ENCODE data around the gene BOLA3. TPM values are rescaled to one million over a fixed set of nuclear protein-coding genes. Genes with fewer than 3 reads are reported as not detected.

BOLA3 gene
- total RNA-seq, 2 experiments from 2014 or later = 46.5 to 55.4 TPM

DNA sequence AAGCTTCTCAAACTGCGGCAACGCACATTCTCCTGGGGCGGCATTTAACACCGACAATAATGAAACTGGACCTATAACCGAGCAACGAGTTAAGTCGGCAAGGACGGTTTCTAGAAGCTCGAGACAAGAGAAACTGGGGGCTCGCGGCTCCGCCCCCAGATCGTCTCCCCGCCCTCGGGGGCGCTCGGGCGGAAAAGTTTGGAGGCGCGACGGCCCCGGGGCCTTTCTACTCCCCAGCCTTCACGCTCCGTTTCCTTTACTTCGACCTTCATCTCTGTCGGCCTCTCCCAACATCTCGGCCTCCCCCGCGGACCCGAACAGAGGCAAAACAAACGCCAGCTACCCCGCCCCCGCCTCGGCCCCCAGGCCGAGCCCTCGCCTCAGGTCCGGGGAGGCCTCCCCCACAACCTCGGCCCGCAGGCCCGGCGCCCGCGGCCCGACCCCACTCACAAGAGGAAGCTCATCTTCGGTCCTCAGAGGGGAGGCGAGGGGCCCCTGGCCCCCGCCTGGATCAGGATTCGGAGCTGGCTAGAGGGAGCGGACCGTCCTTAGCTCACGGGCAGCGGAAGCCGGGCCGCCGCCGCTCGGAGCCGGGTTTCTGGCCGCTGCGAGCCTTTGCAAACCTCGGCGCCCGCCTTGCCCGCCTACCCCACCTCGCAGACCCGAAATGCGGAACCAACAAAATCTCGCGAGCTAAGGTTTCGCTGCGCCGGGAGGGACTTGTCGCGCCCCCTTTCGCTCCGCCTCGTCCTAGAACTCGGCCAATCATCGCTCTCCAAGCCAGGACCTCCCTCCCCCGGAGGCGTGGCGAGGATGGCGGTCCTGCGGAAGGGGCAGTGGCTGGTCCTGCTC is 30.7 kb upstream of the BOLA3 start, which contains the start of gene MOB1A:
MOB1A (minus strand) TSS at position 669 of the 852 bp plus-strand sequence; CDS start at position 464, 205 bp downstream.
- peak; percentile 99 for DNase-seq
- CTCF ChIA-PET = interaction anchor here (0.5 to 7.2 kb wide), 28 partner anchors 9 to 662 kb away, joined by 3 to 100 read pairs (median 5); partner anchors contain the start of genes BOLA3, DUSP11, MTHFD2 and STAMBP
- H3K27me3 Mint-ChIP-seq = no peaks in the 10 kb centered on the region
- H3K4me3 Mint-ChIP-seq = peak within 1 kb of the TSS; percentile 87
- peaks cover 45% of the 10 kb centered on the region for H3K4me1 Mint-ChIP-seq
- H3K27ac Mint-ChIP-seq = peak within 1 kb of the TSS; percentile 89
- peaks cover 24% of the 10 kb centered on the region for H3K36me3 Mint-ChIP-seq (ENCODE audit: low read depth)
- no peaks in the 10 kb centered on the region for H3K9me3 Mint-ChIP-seq
- POLR2A ChIA-PET = interaction anchor here (0.6 to 10.8 kb wide), 40 partner anchors 8 to 782 kb away, joined by 3 to 262 read pairs (median 5); partner anchors contain the start of genes BOLA3, CCDC142, DGUOK and MRPL53

DNA sequence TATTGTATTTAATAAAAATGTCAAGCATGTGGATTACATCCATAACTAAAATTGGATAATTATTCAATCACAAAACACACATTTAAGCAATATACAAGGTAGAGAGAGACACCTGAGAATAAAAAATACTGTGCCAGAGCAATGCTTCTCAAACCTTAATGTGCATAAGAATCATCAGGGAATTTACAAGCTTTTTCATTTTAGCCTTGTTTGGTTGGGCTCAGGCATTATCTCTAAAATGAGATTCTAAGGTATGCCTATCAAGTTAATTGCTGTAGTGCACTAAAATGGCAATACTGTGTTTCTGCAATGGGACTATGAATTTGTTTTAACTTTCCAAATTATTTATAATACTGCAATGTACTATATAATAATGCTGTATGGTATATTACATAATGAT is 30.0 kb upstream of the BOLA3 start:
- DNase-seq = no peak
- Mint-ChIP-seq H3K4me3 (peak overlapping the region; percentile 87), H3K36me3 (ENCODE audit: low read depth) (peaks cover 27% of the 10 kb centered on the region), H3K9me3 (no peaks in the 10 kb centered on the region), H3K27me3 (no peaks in the 10 kb centered on the region), H3K27ac (peak overlapping the region; percentile 89), H3K4me1 (peaks cover 49% of the 10 kb centered on the region)
- POLR2A ChIA-PET = interaction anchor here (0.7 to 10.8 kb wide), 29 partner anchors 10 to 441 kb away, joined by 3 to 262 read pairs (median 8); partner anchors contain the start of genes BOLA3, DGUOK, MRPL53 and MTHFD2
- CTCF ChIA-PET = interaction anchor here (1.1 to 7.2 kb wide), 13 partner anchors 8 to 398 kb away, joined by 3 to 100 read pairs (median 6); partner anchors contain the start of genes BOLA3, DUSP11 and MTHFD2

DNA sequence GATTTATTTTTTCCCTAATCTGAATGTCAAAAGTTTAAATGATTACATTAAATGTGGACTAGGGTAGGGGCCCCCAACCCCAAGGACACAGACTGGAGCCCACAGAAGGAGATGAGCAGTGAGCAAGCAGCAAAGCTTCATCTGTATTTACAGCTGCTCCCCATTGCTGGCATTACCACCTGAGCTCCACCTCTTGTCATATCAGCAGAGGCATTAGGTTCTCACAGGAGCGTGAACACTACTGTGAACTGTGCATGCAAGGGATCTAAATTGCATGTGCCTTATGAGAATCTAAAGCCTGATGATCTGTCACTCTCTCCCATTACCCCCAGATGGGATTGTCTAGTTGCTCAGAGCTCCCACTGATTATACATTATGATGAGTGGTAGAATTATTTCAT is 27.2 kb upstream of the BOLA3 start:
- no peaks in the 10 kb centered on the region for H3K27me3 Mint-ChIP-seq
- H3K27ac Mint-ChIP-seq = no peak overlapping the region
- DNase-seq = no peak
- CTCF ChIA-PET = interaction anchor here (1.0 to 1.5 kb wide), 2 partner anchors 28 to 54 kb away, joined by 3 read pairs; no protein-coding TSS in a partner anchor
- no peak overlapping the region for H3K4me3 Mint-ChIP-seq
- H3K9me3 Mint-ChIP-seq = no peaks in the 10 kb centered on the region
- peaks cover 48% of the 10 kb centered on the region for H3K36me3 Mint-ChIP-seq (ENCODE audit: low read depth)
- peaks cover 47% of the 10 kb centered on the region for H3K4me1 Mint-ChIP-seq
- POLR2A ChIA-PET = interaction anchor here (1.0 to 1.2 kb wide), 2 partner anchors 12 to 24 kb away, joined by 3 to 4 read pairs; no protein-coding TSS in a partner anchor

DNA sequence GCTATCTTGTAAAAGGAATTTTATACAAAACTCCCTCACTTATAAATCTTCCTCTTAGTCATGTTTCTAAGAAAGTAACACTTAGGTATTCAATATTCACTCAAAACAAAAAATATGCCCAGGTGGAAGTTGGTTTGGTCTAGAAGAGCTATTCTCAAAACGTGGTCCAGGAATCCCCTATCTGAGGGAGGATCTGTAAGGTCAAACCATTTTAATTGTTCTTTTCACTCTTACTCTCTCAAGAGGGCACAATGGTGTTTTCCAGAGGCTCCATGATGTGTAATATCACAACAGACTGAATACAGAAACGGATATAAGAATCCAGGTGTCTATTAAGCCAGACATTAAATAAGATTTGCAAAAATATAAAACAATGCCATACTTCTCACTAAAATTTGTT is 21.0 kb upstream of the BOLA3 start:
- H3K27ac Mint-ChIP-seq = peak overlapping the region; percentile 5
- ChIA-PET POLR2A (interaction anchor here (1.0 to 4.5 kb wide), 6 partner anchors 10 to 39 kb away, joined by 4 to 37 read pairs (median 6); partner anchors contain the start of genes BOLA3, MOB1A and MTHFD2), CTCF (interaction anchor here (1.1 to 3.5 kb wide), 3 partner anchors 10 to 21 kb away, joined by 3 to 15 read pairs (median 6); partner anchors contain the start of genes BOLA3 and MOB1A)
- peaks cover 68% of the 10 kb centered on the region for H3K36me3 Mint-ChIP-seq (ENCODE audit: low read depth)
- H3K9me3 Mint-ChIP-seq = peaks cover 2% of the 10 kb centered on the region
- H3K27me3 Mint-ChIP-seq = no peaks in the 10 kb centered on the region
- peaks cover 19% of the 10 kb centered on the region for H3K4me1 Mint-ChIP-seq
- DNase-seq = no peak
- no peak overlapping the region for H3K4me3 Mint-ChIP-seq

DNA sequence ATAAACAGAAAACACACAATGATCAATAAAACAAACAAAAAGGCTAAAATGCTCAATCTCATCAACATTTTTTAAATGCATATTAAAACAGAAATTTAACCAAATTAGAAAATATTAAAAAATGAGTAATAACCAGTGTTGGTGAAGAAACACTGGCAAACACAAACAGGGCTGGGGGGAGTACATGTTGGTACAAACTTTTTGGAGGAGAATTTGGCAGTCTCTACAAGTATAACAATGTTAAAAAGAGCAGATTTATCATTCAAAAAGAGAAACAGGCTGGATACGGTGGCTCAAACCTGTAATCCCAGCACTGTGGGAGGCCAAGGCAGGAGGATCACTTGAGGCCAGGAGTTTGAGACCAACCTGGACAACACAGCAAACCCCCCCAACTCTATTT is 17.0 kb upstream of the BOLA3 start:
- Mint-ChIP-seq H3K4me1 (peaks cover 7% of the 10 kb centered on the region), H3K4me3 (no peak overlapping the region)
- no peak for DNase-seq

DNA sequence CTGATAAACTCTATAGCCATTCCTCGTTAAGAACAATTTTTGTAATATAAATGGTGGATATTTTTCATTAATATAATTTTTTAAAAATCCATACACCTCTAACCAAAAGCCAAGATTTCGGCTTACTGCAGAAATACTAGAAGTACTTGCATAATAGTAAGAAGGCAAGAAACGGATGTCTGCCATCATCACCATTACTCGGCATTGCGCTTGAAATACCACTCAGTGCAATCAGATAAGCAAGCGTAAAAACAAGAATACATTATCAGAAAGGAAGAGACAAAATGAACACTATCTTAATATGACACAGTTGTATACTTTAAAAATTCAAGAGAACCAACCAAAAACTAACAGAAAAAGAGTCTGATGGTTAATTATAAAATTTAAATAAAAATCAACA is 15.2 kb upstream of the BOLA3 start:
- H3K27ac Mint-ChIP-seq = no peak overlapping the region
- H3K9me3 Mint-ChIP-seq = peaks cover 2% of the 10 kb centered on the region
- no peak for DNase-seq
- H3K27me3 Mint-ChIP-seq = no peaks in the 10 kb centered on the region
- POLR2A ChIA-PET = interaction anchor here (1.4 to 1.7 kb wide), 3 partner anchors 12 to 42 kb away, joined by 3 to 13 read pairs (median 4); partner anchors contain the start of gene MOB1A
- peaks cover 71% of the 10 kb centered on the region for H3K36me3 Mint-ChIP-seq (ENCODE audit: low read depth)
- H3K4me3 Mint-ChIP-seq = no peak overlapping the region
- CTCF ChIA-PET = interaction anchor here (1.1 kb wide), 2 partner anchors 11 to 16 kb away, joined by 3 read pairs; partner anchors contain the start of gene BOLA3
- peaks cover 4% of the 10 kb centered on the region for H3K4me1 Mint-ChIP-seq

More for the DNA sequence above, 17.0 kb upstream of the BOLA3 start:
- H3K27ac Mint-ChIP-seq = no peak overlapping the region
- ChIA-PET POLR2A (interaction anchor here (1.7 kb wide), 1 partner anchor 13 kb away, joined by 13 read pairs; the partner anchor contains the start of gene MOB1A), CTCF (no interaction called here)
- H3K9me3 Mint-ChIP-seq = peaks cover 2% of the 10 kb centered on the region
- peaks cover 70% of the 10 kb centered on the region for H3K36me3 Mint-ChIP-seq (ENCODE audit: low read depth)
- no peaks in the 10 kb centered on the region for H3K27me3 Mint-ChIP-seq

DNA sequence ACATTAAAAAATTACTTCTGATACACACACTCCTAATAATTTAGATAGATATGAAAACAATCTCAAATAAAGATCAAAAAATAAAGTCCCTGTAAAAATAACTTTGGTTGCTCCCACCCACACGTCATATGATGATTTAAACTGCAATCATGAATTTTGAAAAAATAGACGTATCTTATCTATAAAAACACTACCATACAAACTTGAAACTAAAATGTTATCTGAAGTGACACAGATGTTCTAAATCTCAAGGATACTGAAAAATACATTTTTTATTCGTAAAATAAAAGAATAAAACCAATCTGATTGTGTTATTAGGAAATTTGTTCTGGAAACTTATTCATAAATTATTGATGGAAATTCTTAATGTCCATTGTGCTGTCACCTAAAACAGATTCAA is 8.1 kb upstream of the BOLA3 start:
- no peaks in the 10 kb centered on the region for H3K27me3 Mint-ChIP-seq
- H3K27ac Mint-ChIP-seq = no peak overlapping the region
- DNase-seq = no peak
- ChIA-PET POLR2A (interaction anchor here (1.9 to 2.6 kb wide), 2 partner anchors 23 to 42 kb away, joined by 5 to 13 read pairs; partner anchors contain the start of genes MOB1A and MTHFD2), CTCF (interaction anchor here (1.2 to 2.0 kb wide), 3 partner anchors 9 to 23 kb away, joined by 3 to 9 read pairs (median 6); partner anchors contain the start of gene MOB1A)
- no peak overlapping the region for H3K4me3 Mint-ChIP-seq
- H3K36me3 Mint-ChIP-seq (ENCODE audit: low read depth) = peaks cover 62% of the 10 kb centered on the region
- H3K4me1 Mint-ChIP-seq = peaks cover 7% of the 10 kb centered on the region
- no peaks in the 10 kb centered on the region for H3K9me3 Mint-ChIP-seq

DNA sequence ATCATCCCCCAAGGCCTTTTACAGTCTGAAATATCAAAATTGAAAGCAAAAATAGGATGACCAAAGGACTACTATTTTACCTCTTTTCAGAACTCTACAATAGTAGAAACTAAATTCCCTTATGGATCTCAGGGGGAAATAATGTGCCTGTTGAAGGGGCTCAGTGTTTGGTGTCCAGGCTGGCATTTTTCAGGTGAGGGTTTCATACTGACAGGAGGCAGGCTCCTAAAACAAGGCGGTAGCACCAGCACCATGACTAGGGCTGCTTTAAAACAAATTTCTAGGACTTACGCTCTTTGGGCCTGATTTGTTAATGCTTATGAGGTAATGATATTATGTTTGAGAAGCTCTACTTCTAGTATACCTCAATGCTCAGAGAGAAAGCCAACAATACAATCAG is 5.2 kb upstream of the BOLA3 start:
- CTCF ChIA-PET = interaction anchor here (1.2 to 6.7 kb wide), 4 partner anchors 11 to 328 kb away, joined by 3 to 127 read pairs (median 18); partner anchors contain the start of genes MOB1A and STAMBP
- Mint-ChIP-seq H3K27me3 (no peaks in the 10 kb centered on the region), H3K4me1 (peaks cover 10% of the 10 kb centered on the region), H3K4me3 (no peak overlapping the region), H3K9me3 (no peaks in the 10 kb centered on the region), H3K36me3 (ENCODE audit: low read depth) (peaks cover 46% of the 10 kb centered on the region), H3K27ac (no peak overlapping the region)
- POLR2A ChIA-PET = interaction anchor here (7.4 kb wide), 1 partner anchor 46 kb away, joined by 47 read pairs; the partner anchor contains the start of gene MTHFD2
- no peak for DNase-seq

DNA sequence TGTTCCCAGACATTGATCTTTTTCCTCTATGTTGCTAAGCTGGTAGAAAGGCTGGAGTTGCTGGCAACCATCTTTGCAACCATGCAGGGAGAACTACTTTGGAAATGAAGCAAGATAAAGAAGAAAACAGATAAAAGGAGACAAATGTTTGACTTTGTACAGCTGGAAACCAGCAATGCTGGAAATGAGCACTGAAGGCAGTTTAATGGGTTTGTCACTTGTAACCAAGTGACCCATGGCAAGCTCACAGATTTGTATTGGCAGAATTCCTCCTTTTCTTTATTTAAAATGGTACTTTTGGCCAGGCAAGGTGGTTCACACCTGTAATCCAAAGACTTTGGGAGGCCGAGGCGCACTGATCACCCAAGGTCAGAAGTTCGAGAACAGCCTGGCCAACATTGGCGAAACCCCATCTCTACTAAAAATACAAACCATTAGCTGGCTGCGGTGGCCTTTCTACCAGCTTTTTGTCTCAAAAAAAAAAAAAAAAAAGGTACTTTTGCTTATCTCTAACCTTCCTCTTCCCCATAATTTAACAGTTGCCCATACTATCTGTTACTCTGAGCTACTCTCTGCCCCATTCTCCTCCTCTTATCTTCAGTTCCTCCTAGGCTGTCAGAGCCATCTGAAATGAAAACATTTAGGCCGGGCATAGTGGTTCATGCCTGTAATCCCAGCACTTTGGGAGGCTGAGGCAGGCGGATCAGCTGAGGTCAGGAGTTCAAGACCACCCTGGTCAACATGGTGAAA is 2.0 kb upstream of the BOLA3 start:
- no peaks in the 10 kb centered on the region for H3K9me3 Mint-ChIP-seq
- H3K27ac Mint-ChIP-seq = no peak overlapping the region
- CTCF ChIA-PET = interaction anchor here (0.7 to 6.7 kb wide), 8 partner anchors 29 to 436 kb away, joined by 3 to 127 read pairs (median 3); partner anchors contain the start of genes MOB1A and STAMBP
- no peaks in the 10 kb centered on the region for H3K27me3 Mint-ChIP-seq
- POLR2A ChIA-PET = interaction anchor here (1.2 to 7.4 kb wide), 7 partner anchors 10 to 56 kb away, joined by 4 to 47 read pairs (median 21); partner anchors contain the start of genes MOB1A and MTHFD2
- no peak overlapping the region for H3K4me3 Mint-ChIP-seq
- H3K36me3 Mint-ChIP-seq (ENCODE audit: low read depth) = peaks cover 24% of the 10 kb centered on the region
- H3K4me1 Mint-ChIP-seq = peaks cover 18% of the 10 kb centered on the region
- no peak for DNase-seq

DNA sequence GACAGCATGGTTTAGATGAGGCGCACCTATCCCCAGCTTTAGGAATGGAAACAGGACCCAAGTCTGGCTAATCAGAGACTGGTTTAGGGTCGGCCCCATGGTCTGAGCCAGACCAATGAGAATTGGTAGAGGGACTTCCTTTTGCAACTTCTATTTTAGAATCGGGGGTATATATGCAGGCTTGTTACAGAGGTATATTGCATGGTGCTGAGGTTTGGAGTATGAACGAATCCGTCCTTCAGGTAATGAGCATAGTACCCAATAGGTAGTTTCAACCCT is 1.5 kb upstream of the BOLA3 start:
- no peaks in the 10 kb centered on the region for H3K9me3 Mint-ChIP-seq
- POLR2A ChIA-PET = interaction anchor here (1.8 to 7.4 kb wide), 6 partner anchors 18 to 56 kb away, joined by 9 to 47 read pairs (median 26); partner anchors contain the start of genes MOB1A and MTHFD2
- H3K4me3 Mint-ChIP-seq = no peak overlapping the region
- H3K27me3 Mint-ChIP-seq = no peaks in the 10 kb centered on the region
- peaks cover 24% of the 10 kb centered on the region for H3K36me3 Mint-ChIP-seq (ENCODE audit: low read depth)
- CTCF ChIA-PET = interaction anchor here (0.9 to 6.7 kb wide), 8 partner anchors 18 to 328 kb away, joined by 3 to 127 read pairs (median 8); partner anchors contain the start of genes MOB1A and STAMBP
- H3K4me1 Mint-ChIP-seq = peaks cover 18% of the 10 kb centered on the region
- no peak overlapping the region for H3K27ac Mint-ChIP-seq
- DNase-seq = no peak

DNA sequence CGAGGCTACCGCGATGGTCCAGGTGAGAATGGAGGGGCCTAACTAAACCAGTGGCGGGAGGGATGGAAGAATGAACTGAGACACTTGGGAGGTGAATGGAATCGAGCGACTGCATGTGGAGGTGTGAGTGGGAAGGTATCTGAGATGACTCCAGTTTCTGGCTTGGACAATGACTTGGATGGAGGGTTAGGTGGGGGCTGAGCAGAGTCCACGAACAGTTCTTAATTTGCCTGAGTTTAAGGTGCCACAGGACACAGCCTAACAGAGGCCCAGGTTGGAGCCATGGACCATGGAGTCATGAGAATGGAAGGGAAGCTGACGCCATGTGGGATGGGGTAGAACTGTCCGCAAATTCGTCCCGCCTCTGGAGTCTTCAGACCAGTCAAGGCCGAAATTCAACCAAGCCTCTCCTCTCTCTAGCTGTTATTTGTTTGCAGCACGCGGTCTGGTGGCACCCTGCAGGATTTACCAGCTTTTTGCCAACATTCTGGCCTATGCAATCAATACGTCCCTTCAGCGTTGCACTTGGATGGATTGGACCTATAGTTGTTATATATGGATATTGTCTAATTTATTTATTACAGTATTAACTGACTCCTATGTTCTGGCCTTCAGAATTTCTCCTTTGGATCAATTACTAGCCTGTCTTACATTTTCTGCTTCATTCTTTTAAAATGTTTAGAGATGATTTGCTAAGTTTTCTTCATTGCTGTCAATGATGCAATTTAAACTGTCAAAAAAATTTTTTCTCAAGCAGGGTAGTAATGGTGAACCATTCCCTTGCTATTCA is 940 bp upstream of the BOLA3 start:
- DNase-seq = no peak
- H3K9me3 Mint-ChIP-seq = no peaks in the 10 kb centered on the region
- H3K36me3 Mint-ChIP-seq (ENCODE audit: low read depth) = peaks cover 23% of the 10 kb centered on the region
- no peak overlapping the region for H3K27ac Mint-ChIP-seq
- no peak overlapping the region for H3K4me3 Mint-ChIP-seq
- ChIA-PET POLR2A (interaction anchor here (0.5 to 7.4 kb wide), 10 partner anchors 19 to 322 kb away, joined by 3 to 47 read pairs (median 10); partner anchors contain the start of genes MOB1A, MTHFD2 and STAMBP), CTCF (interaction anchor here (0.6 to 6.7 kb wide), 11 partner anchors 18 to 328 kb away, joined by 3 to 127 read pairs (median 5); partner anchors contain the start of genes MOB1A, MTHFD2 and STAMBP)
- H3K4me1 Mint-ChIP-seq = peaks cover 16% of the 10 kb centered on the region
- H3K27me3 Mint-ChIP-seq = no peaks in the 10 kb centered on the region
